Breast epithelium (tissue), 3 donors: ENCODE data around the gene OPHN1.

Source experiments
- CTCF ChIP-seq, 3 donors: fragments of 450-650 bp; IDR thresholded peaks; one replicate each; pipeline ENCODE4 v1.5.1; 2016 to 2017; ENCODE audit warnings: antibody characterized with exemption in 3 of 3, mild to moderate bottlenecking in 3 of 3, moderate library complexity in 3 of 3
- POLR2AphosphoS5 ChIP-seq, 3 donors: sonication (generic); formaldehyde crosslinking; IDR thresholded peaks; one replicate each; pipeline ENCODE4 v1.6.1; 2017; ENCODE audit warnings: antibody characterized with exemption in 3 of 3

GRCh38 chrX:68113837-68114572 is 319.3 kb downstream of the OPHN1 start:
- no peak for TF ChIP-seq CTCF (IDR thresholded peaks at IDR 0.05)
- TF ChIP-seq POLR2AphosphoS5 (IDR thresholded peaks at IDR 0.05) = no peak
